Measurements from ENCODE around the gene BTG3. TPM values are rescaled to one million over a fixed set of nuclear protein-coding genes. Genes with fewer than 3 reads are reported as not detected.

The BTG3 gene
- total RNA-seq, 1 donor from 2014 or later: 45.5 TPM

DNA sequence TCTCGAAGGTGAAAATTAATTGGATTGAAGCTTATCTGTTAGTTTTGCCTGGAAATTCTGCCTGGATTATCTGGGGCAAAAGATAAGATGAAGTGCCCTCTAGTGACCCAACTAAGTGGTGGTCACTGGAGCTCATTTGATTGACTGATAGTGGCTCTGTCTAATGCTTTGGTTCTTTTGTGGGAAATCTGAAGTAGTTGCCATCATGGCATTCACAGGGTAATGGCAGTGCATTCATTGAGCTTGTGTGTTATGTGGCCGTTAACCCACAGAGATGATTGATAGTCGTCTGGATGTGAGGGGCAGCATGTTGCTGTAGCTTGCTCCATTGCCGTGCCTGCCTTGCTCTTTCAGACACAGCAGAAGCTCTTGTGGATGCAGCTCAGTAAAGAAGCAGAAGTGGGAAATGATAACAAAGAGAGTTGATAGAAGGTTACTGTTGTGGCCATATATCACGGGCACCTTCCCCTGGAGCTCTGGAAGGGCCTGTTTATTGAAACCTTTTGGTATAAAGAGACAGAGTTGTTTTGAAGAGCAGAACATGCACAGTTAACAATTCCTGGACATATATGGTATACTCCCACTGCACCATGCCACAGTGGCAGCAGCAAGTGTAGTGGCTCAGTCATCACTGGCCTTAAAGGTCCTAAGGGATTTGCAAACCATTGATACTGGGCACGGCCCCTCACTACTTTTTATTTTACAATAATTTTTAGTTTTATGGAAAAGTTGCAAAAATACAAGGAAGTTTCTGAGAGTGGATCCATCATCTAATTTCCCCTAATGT is 57.8 kb downstream of the BTG3 start:
- H3K4me3 Mint-ChIP-seq (ENCODE audit: unreplicated experiment): no peak overlapping the region
- Histone ChIP-seq H3K4me3 (ENCODE audit: insufficient read depth, low read depth, low read length) (no peak overlapping the region), H3K27ac (ENCODE audit: low read depth, low read length) (no peak overlapping the region), H3K9ac (ENCODE audit: low read length) (no peak overlapping the region), H3K4me1 (ENCODE audit: insufficient read depth, low read length) (no peaks in the 10 kb centered on the region), H3K9me3 (ENCODE audit: insufficient read depth, low read depth, low read length) (no peaks in the 10 kb centered on the region), H3K27me3 (ENCODE audit: insufficient read depth, low read length) (no peaks in the 10 kb centered on the region), H3K4me2 (ENCODE audit: low read length) (no peak overlapping the region), H2AFZ (ENCODE audit: low read depth, low read length) (no peak overlapping the region), H3K79me2 (ENCODE audit: insufficient read depth, low read length) (no peaks in the 10 kb centered on the region), H4K20me1 (ENCODE audit: insufficient read depth, low read length) (no peaks in the 10 kb centered on the region), H3K36me3 (ENCODE audit: insufficient read depth, low read length) (no peaks in the 10 kb centered on the region)
- H3K4me1 Mint-ChIP-seq (ENCODE audit: low read depth, unreplicated experiment): peaks cover 19% of the 10 kb centered on the region
- DNase-seq (ENCODE audit: low read depth): no peak
- TF ChIP-seq EZH2 (IDR thresholded peaks at IDR 0.05; ENCODE audit: insufficient read depth, low read length) (no peak), CTCF (IDR thresholded peaks at IDR 0.05; ENCODE audit: insufficient read depth, low read depth, low read length) (no peak)
- H3K9me3 Mint-ChIP-seq (ENCODE audit: unreplicated experiment): no peaks in the 10 kb centered on the region
- no peaks in the 10 kb centered on the region for H3K36me3 Mint-ChIP-seq (ENCODE audit: low read depth, unreplicated experiment)
- no peak overlapping the region for H3K27ac Mint-ChIP-seq (ENCODE audit: unreplicated experiment)
- H3K27me3 Mint-ChIP-seq (ENCODE audit: low read depth, unreplicated experiment): no peaks in the 10 kb centered on the region
- no peak for FAIRE-seq

- H3K27ac Mint-ChIP-seq (ENCODE audit: unreplicated experiment): peak overlapping the region; percentile 58
These were observed 58.6 kb downstream of the BTG3 start for GRCh38 chr21:17554120-17554519.

More at GRCh38 chr21:17554120-17554519, 58.6 kb downstream of the BTG3 start:
- Histone ChIP-seq H3K36me3 (ENCODE audit: insufficient read depth, low read length) (no peaks in the 10 kb centered on the region), H3K4me2 (ENCODE audit: low read length) (no peak overlapping the region), H3K79me2 (ENCODE audit: insufficient read depth, low read length) (no peaks in the 10 kb centered on the region), H3K9me3 (ENCODE audit: insufficient read depth, low read depth, low read length) (no peaks in the 10 kb centered on the region), H3K27ac (ENCODE audit: low read depth, low read length) (no peak overlapping the region), H3K4me1 (ENCODE audit: insufficient read depth, low read length) (no peaks in the 10 kb centered on the region), H2AFZ (ENCODE audit: low read depth, low read length) (no peak overlapping the region), H4K20me1 (ENCODE audit: insufficient read depth, low read length) (no peaks in the 10 kb centered on the region), H3K9ac (ENCODE audit: low read length) (no peak overlapping the region), H3K4me3 (ENCODE audit: insufficient read depth, low read depth, low read length) (no peak overlapping the region), H3K27me3 (ENCODE audit: insufficient read depth, low read length) (no peaks in the 10 kb centered on the region)
- H3K4me3 Mint-ChIP-seq (ENCODE audit: unreplicated experiment): no peak overlapping the region
- H3K27me3 Mint-ChIP-seq (ENCODE audit: low read depth, unreplicated experiment): no peaks in the 10 kb centered on the region
- no peak for DNase-seq (ENCODE audit: low read depth)
- no peaks in the 10 kb centered on the region for H3K9me3 Mint-ChIP-seq (ENCODE audit: unreplicated experiment)
- TF ChIP-seq CTCF (IDR thresholded peaks at IDR 0.05; ENCODE audit: insufficient read depth, low read depth, low read length) (no peak), EZH2 (IDR thresholded peaks at IDR 0.05; ENCODE audit: insufficient read depth, low read length) (no peak)
- FAIRE-seq: no peak
- H3K36me3 Mint-ChIP-seq (ENCODE audit: low read depth, unreplicated experiment): no peaks in the 10 kb centered on the region
- H3K4me1 Mint-ChIP-seq (ENCODE audit: low read depth, unreplicated experiment): peaks cover 19% of the 10 kb centered on the region
